Right lobe of liver (tissue), 6 donors: ENCODE data around the gene SLC28A1. TPM values are rescaled to one million over a fixed set of nuclear protein-coding genes. Genes with fewer than 3 reads are reported as not detected.
A peak's percentile ranks its signal among the peaks of the same experiment; 100 is the strongest.

Source experiments
- ATAC-seq, 4 donors: fragments of 200-7000 bp; cut with Tn5 transposase; one replicate each; pipeline ENCODE4 v1.9.1; 2020; ENCODE audit warnings: mild to moderate bottlenecking in 4 of 4, moderate library complexity in 4 of 4
- DNase-seq, 3 donors: peaks; one replicate each; pipeline ENCODE4 v3.0.0-alpha.2; 2020
- H3K27ac ChIP-seq, 3 donors: fragments of 200-600 bp; one replicate each; pipeline ENCODE4 v1.8.0; 2022
- H3K27me3 ChIP-seq, 2 donors: fragments of 200-600 bp; one replicate each; pipeline ENCODE4 v1.8.0; 2022
- H3K36me3 ChIP-seq, 4 donors: fragments of 200-600 bp; sonication (generic) in 1 of 4; one replicate each; pipeline versions ENCODE4 v1.5.1 to v1.8.0; 2017 to 2022; ENCODE audit warnings: control low read depth in 1 of 4
- H3K4me1 ChIP-seq, 4 donors: fragments of 200-600 bp; sonication (generic) in 1 of 4; one replicate each; pipeline versions ENCODE4 v1.5.1 to v1.8.0; 2017 to 2022; ENCODE audit warnings: control low read depth in 1 of 4
- H3K4me3 ChIP-seq, 3 donors: fragments of 200-600 bp; one replicate each; pipeline ENCODE4 v1.8.0; 2022
- H3K9me3 ChIP-seq, 4 donors: fragments of 200-600 bp; sonication (generic) in 1 of 4; one replicate each; pipeline versions ENCODE4 v1.5.1 to v1.8.0; 2017 to 2022; ENCODE audit warnings: control low read depth in 1 of 4
- CTCF ChIP-seq, 4 donors: fragments of 200-600 bp in 3 of 4; fragments of 450-650 bp in 1 of 4; IDR thresholded peaks; one replicate each; pipeline versions ENCODE4 v1.5.1 to v1.8.0; 2016 to 2022; ENCODE audit warnings: antibody characterized with exemption in 4 of 4, mild to moderate bottlenecking in 2 of 4
- POLR2A ChIP-seq: fragments of 450-650 bp; IDR thresholded peaks from one replicate; pipeline ENCODE4 v1.6.1; 2017; ENCODE audit warnings: antibody characterized with exemption, mild to moderate bottlenecking
- WGBS: methylation state at CpG from one replicate; pipeline ENCODE4 v1.1.6; 2018; ENCODE audit warnings: low coverage, low lambda C conversion rate; ENCODE audit not compliant: insufficient coverage; ENCODE audit errors: missing lambda C conversion rate; 5-methylcytosine and 5-hydroxymethylcytosine counted together
- intact Hi-C, 2 donors: fragments of 100-400 bp; cut with DNase I; formaldehyde crosslinking; loops; one replicate each; pipeline versions ENCODE4 v1.11.2 to v1.14.1; 2022
- total RNA-seq, 6 experiments: library from RNA; depleted of rRNA in 2 of 6; stranded (reverse); fragments of >200 nt in 2 of 6; fragmentation: NEBNext Ultra II Directional in 3 of 6; extraction: Animal tissue kit (Norgen Biotek cat#: 25700) in 3 of 6; gene quantifications; one replicate each; pipeline versions ENCODE4 v1.1.0 to v1.2.4, GENCODE V29; 2016 to 2023
- donor health status: DM: no; HTN: yes; CAD: no.
- donor health status: DM: no; HTN: no; CAD: no.
- donor health status: DM: no; HTN: no; CAD: no.
- donor health status: DM: no; HTN: yes; CAD: no.
- donor health status: DM: no; HTN: yes; CAD: no.

The SLC28A1 gene
- total RNA-seq, 6 experiments from 2014 or later, result 33.2 to 75.4 (median 49.9) TPM

- intact Hi-C loops, result no loop called here
- Histone ChIP-seq H3K4me1 (peaks cover 0 to 6% (median 0%) of the 10 kb centered on the region in 4 donors), H3K27ac (no peak overlapping the region), H3K27me3 (no peaks in the 10 kb centered on the region), H3K36me3 (no peaks in the 10 kb centered on the region), H3K9me3 (no peaks in the 10 kb centered on the region), H3K4me3 (no peak overlapping the region)
- DNase-seq (no peak), ATAC-seq (peak in 2 of 4 donors; percentile 23 to 48)
- 69% methylated on average over 9 of the region's 9 CpGs for WGBS
- TF ChIP-seq POLR2A, result no peak
- TF ChIP-seq CTCF (IDR thresholded peaks at IDR 0.05), result no peak
Observed at GRCh38 chr15:84855136-84855535, 29.3 kb upstream of the SLC28A1 start.

GRCh38 chr15:84855765-84856164 lies 28.7 kb upstream of the SLC28A1 start:
- TF ChIP-seq CTCF (IDR thresholded peaks at IDR 0.05), result no peak
- TF ChIP-seq POLR2A, result no peak
- Histone ChIP-seq H3K27ac (no peak overlapping the region), H3K36me3 (no peaks in the 10 kb centered on the region), H3K4me1 (peaks cover 0 to 6% (median 0%) of the 10 kb centered on the region in 4 donors), H3K9me3 (no peaks in the 10 kb centered on the region), H3K4me3 (no peak overlapping the region), H3K27me3 (no peaks in the 10 kb centered on the region)
- intact Hi-C loops, result no loop called here
- no peak for ATAC-seq
- no peak for DNase-seq

- intact Hi-C loops, result no loop called here
- peak in 1 of 4 donors; percentile 16 for ATAC-seq
- no CpG with 5 or more reads among the region's 16 CpGs for WGBS
- H3K27ac ChIP-seq, result no peak overlapping the region
- no peaks in the 10 kb centered on the region for H3K27me3 ChIP-seq
- H3K9me3 ChIP-seq, result no peaks in the 10 kb centered on the region
- no peak overlapping the region for H3K4me3 ChIP-seq
- TF ChIP-seq POLR2A (no peak), CTCF (IDR thresholded peaks at IDR 0.05) (no peak)
- H3K4me1 ChIP-seq, result peaks cover 0 to 3% (median 0%) of the 10 kb centered on the region in 4 donors
- DNase-seq, result no peak
- no peaks in the 10 kb centered on the region for H3K36me3 ChIP-seq
Observed at GRCh38 chr15:84856731-84857417, 27.6 kb upstream of the SLC28A1 start.

- Histone ChIP-seq H3K4me1 (no peaks in the 10 kb centered on the region), H3K36me3 (no peaks in the 10 kb centered on the region), H3K9me3 (no peaks in the 10 kb centered on the region), H3K27ac (no peak overlapping the region), H3K4me3 (no peak overlapping the region), H3K27me3 (no peaks in the 10 kb centered on the region)
- ATAC-seq, result peak in 1 of 4 donors; percentile 11
- intact Hi-C loops, result no loop called here
- no peak for DNase-seq
- no peak for TF ChIP-seq POLR2A
- WGBS, result 100% methylated on average over 1 of the region's 15 CpGs
Observed at GRCh38 chr15:84857418-84858004, 27.0 kb upstream of the SLC28A1 start.

GRCh38 chr15:84858231-84858630 lies 26.2 kb upstream of the SLC28A1 start:
- Histone ChIP-seq H3K27ac (no peak overlapping the region), H3K4me1 (no peaks in the 10 kb centered on the region), H3K4me3 (no peak overlapping the region), H3K36me3 (no peaks in the 10 kb centered on the region), H3K9me3 (no peaks in the 10 kb centered on the region), H3K27me3 (no peaks in the 10 kb centered on the region)
- intact Hi-C loops, result no loop called here
- TF ChIP-seq POLR2A (no peak), CTCF (IDR thresholded peaks at IDR 0.05) (no peak)
- no peak for ATAC-seq
- 85% methylated on average over 6 of the region's 11 CpGs for WGBS
- DNase-seq, result no peak
